A549 (cell line): ENCODE data around the gene KIAA0040.

Experiments used
- EP300 ChIP-seq, 2 experiments: fragments of >200 bp; sonication (Bioruptor Twin); formaldehyde crosslinking; IDR thresholded peaks; 2 replicates in 1 of 2; 3 replicates in 1 of 2; pipeline ENCODE4 v1.6.1; 2016 to 2017
- MAZ ChIP-seq: fragments of 150-350 bp; IDR thresholded peaks from 2 replicates; pipeline ENCODE4 v1.6.1; 2014; ENCODE audit warnings: antibody characterized with exemption, low read depth, low read length, borderline replicate concordance
- POLR2A ChIP-seq: IDR thresholded peaks from 2 replicates; pipeline ENCODE4 v1.6.1; 2012; ENCODE audit warnings: mild to moderate bottlenecking, low read length
- RFX5 ChIP-seq: fragments of 450-650 bp; IDR thresholded peaks from 2 replicates; pipeline ENCODE4 v1.7.1; 2014; ENCODE audit warnings: antibody characterized with exemption, mild to moderate bottlenecking, moderate library complexity
- ZNF302 ChIP-seq: fragments of 250-450 bp; sonication (Bioruptor Pico); IDR thresholded peaks from 2 replicates; pipeline ENCODE4 v1.9.0; 2021; ENCODE audit warnings: inconsistent platforms, mild to moderate bottlenecking, moderate library complexity
- TF ChIP-seq, protein P1 (sequence below): fragments of >200 bp; sonication (Bioruptor Twin); formaldehyde crosslinking; IDR thresholded peaks from 3 replicates; pipeline ENCODE4 v1.5.1; 2016

- TF ChIP-seq EP300 (IDR thresholded peaks at IDR 0.05) (no peak), MAZ (no peak), POLR2A (no peak), RFX5 (no peak), ZNF302 (no peak)
- TF ChIP-seq, protein P1, sequence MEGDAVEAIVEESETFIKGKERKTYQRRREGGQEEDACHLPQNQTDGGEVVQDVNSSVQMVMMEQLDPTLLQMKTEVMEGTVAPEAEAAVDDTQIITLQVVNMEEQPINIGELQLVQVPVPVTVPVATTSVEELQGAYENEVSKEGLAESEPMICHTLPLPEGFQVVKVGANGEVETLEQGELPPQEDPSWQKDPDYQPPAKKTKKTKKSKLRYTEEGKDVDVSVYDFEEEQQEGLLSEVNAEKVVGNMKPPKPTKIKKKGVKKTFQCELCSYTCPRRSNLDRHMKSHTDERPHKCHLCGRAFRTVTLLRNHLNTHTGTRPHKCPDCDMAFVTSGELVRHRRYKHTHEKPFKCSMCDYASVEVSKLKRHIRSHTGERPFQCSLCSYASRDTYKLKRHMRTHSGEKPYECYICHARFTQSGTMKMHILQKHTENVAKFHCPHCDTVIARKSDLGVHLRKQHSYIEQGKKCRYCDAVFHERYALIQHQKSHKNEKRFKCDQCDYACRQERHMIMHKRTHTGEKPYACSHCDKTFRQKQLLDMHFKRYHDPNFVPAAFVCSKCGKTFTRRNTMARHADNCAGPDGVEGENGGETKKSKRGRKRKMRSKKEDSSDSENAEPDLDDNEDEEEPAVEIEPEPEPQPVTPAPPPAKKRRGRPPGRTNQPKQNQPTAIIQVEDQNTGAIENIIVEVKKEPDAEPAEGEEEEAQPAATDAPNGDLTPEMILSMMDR: no peak
Measured at GRCh38 chr1:175147569-175147968, 45.0 kb downstream of the KIAA0040 start.
